Endodermal cell (in vitro differentiated cells): ENCODE results near the gene SH3BP1. TPM values are rescaled to one million over a fixed set of nuclear protein-coding genes. Genes with fewer than 3 reads are reported as not detected.

Experiments
- DNase-seq: peaks from one replicate; pipeline ENCODE4 v3.0.0-alpha.2; 2017
- H3K27ac ChIP-seq: 2 replicates; pipeline ENCODE4 v1.5.1; 2013; ENCODE audit warnings: mild to moderate bottlenecking, low read depth, low read length, moderate library complexity
- H3K27me3 ChIP-seq: 2 replicates; pipeline ENCODE4 v1.6.1; 2013; ENCODE audit warnings: mild to moderate bottlenecking, low read length, moderate library complexity; ENCODE audit not compliant: insufficient read depth, control insufficient read depth, poor library complexity, severe bottlenecking
- H3K36me3 ChIP-seq: 2 replicates; pipeline ENCODE4 v1.7.0; 2013; ENCODE audit warnings: mild to moderate bottlenecking, low read length, moderate library complexity; ENCODE audit not compliant: control insufficient read depth, insufficient read depth
- H3K4me1 ChIP-seq: one replicate; pipeline ENCODE4 v1.7.0; 2013; ENCODE audit warnings: low read length; ENCODE audit not compliant: control insufficient read depth, insufficient read depth
- H3K4me3 ChIP-seq: 2 replicates; pipeline ENCODE4 v1.5.1; 2013; ENCODE audit warnings: mild to moderate bottlenecking, low read length, moderate library complexity
- H3K9ac ChIP-seq: 2 replicates; pipeline ENCODE4 v1.6.1; 2013; ENCODE audit warnings: mild to moderate bottlenecking, low read length, moderate library complexity; ENCODE audit not compliant: poor library complexity, severe bottlenecking; ENCODE audit errors: extremely low read depth
- H3K9me3 ChIP-seq: 2 replicates; pipeline ENCODE4 v1.6.1; 2013; ENCODE audit warnings: mild to moderate bottlenecking, low read length, moderate library complexity; ENCODE audit not compliant: control insufficient read depth
- H3K27ac Mint-ChIP-seq: 2 replicates; pipeline ENCODE4 v1.8.0; 2020; ENCODE audit warnings: mixed read lengths
- H3K27me3 Mint-ChIP-seq: 2 replicates; pipeline ENCODE4 v1.8.0; 2021; ENCODE audit warnings: mild to moderate bottlenecking, mixed read lengths; ENCODE audit not compliant: insufficient read depth
- H3K36me3 Mint-ChIP-seq: 2 replicates; pipeline ENCODE4 v1.8.0; 2020; ENCODE audit warnings: low read depth, mixed read lengths
- H3K4me1 Mint-ChIP-seq: 2 replicates; pipeline ENCODE4 v1.8.0; 2020; ENCODE audit warnings: mixed read lengths
- H3K4me3 Mint-ChIP-seq: 2 replicates; pipeline ENCODE4 v1.8.0; 2020; ENCODE audit warnings: mild to moderate bottlenecking, moderate library complexity, mixed read lengths
- H3K9me3 Mint-ChIP-seq: 2 replicates; pipeline ENCODE4 v1.8.0; 2020; ENCODE audit warnings: mild to moderate bottlenecking, mixed read lengths
- WGBS, 2 experiments: methylation state at CpG; one replicate each; pipeline versions ENCODE4 v1.1.5 to v1.1.7; 2013; ENCODE audit warnings: missing lambda C conversion rate in 2 of 2, mixed read lengths in 1 of 2; ENCODE audit not compliant: insufficient coverage in 1 of 2, insufficient read length in 1 of 2; 5-methylcytosine and 5-hydroxymethylcytosine counted together
- total RNA-seq, 2 donors: library from RNA; stranded (reverse); fragmentation: NEBNext Ultra II Directional in 1 of 2; extraction: Animal tissue kit (Norgen Biotek cat#: 25700) in 1 of 2; gene quantifications; 2 replicates in 1 of 2; 3 replicates in 1 of 2; pipeline ENCODE4 v1.2.1, GENCODE V29; 2021
- TF ChIP-seq, protein P1 (sequence below): fragments of 200-600 bp; sonication (generic); conservative IDR thresholded peaks from 2 replicates; pipeline ENCODE4 v1.5.0; 2021; ENCODE audit warnings: antibody characterized with exemption, mild to moderate bottlenecking

SH3BP1 gene
- total RNA-seq, 2 donors from 2014 or later, result 37.7 to 38.6 TPM

DNA sequence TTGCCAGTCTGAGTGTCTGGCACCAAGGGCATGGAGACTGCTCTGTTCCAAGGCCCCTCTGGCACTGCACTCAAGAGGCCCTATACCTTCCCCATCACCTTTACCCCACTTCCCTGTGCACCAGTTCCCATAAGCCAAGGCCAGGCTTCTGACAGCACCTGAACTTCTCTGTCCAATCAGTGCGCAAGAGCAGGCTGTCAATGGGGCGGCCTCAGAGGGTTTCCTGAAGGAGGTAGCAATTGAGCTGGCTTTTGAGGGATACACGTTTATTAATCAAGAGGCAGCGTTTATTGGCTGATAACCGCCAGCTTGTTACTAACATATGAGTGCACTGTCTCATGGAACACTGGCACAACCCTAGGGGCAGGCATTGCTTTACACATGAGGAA, 2.1 kb downstream of the SH3BP1 start:
- no peaks in the 10 kb centered on the region for H3K27me3 ChIP-seq
- H3K4me3 Mint-ChIP-seq, result no peak overlapping the region
- no peak overlapping the region for H3K4me3 ChIP-seq
- peaks cover 10% of the 10 kb centered on the region for H3K36me3 ChIP-seq
- no peaks in the 10 kb centered on the region for H3K9me3 ChIP-seq
- WGBS, 2 experiments, result 94 to 100% methylated on average over 5 of the region's 5 CpGs
- H3K4me1 Mint-ChIP-seq, result peaks cover 13% of the 10 kb centered on the region
- no peaks in the 10 kb centered on the region for H3K27me3 Mint-ChIP-seq
- H3K36me3 Mint-ChIP-seq, result peaks cover 20% of the 10 kb centered on the region
- H3K9me3 Mint-ChIP-seq, result no peaks in the 10 kb centered on the region
- DNase-seq, result no peak
- no peak overlapping the region for H3K27ac ChIP-seq
- H3K4me1 ChIP-seq, result peaks cover 6% of the 10 kb centered on the region
- no peak overlapping the region for H3K27ac Mint-ChIP-seq
- H3K9ac ChIP-seq, result no peak overlapping the region
- TF ChIP-seq, protein P1, sequence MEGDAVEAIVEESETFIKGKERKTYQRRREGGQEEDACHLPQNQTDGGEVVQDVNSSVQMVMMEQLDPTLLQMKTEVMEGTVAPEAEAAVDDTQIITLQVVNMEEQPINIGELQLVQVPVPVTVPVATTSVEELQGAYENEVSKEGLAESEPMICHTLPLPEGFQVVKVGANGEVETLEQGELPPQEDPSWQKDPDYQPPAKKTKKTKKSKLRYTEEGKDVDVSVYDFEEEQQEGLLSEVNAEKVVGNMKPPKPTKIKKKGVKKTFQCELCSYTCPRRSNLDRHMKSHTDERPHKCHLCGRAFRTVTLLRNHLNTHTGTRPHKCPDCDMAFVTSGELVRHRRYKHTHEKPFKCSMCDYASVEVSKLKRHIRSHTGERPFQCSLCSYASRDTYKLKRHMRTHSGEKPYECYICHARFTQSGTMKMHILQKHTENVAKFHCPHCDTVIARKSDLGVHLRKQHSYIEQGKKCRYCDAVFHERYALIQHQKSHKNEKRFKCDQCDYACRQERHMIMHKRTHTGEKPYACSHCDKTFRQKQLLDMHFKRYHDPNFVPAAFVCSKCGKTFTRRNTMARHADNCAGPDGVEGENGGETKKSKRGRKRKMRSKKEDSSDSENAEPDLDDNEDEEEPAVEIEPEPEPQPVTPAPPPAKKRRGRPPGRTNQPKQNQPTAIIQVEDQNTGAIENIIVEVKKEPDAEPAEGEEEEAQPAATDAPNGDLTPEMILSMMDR, result no peak

DNA sequence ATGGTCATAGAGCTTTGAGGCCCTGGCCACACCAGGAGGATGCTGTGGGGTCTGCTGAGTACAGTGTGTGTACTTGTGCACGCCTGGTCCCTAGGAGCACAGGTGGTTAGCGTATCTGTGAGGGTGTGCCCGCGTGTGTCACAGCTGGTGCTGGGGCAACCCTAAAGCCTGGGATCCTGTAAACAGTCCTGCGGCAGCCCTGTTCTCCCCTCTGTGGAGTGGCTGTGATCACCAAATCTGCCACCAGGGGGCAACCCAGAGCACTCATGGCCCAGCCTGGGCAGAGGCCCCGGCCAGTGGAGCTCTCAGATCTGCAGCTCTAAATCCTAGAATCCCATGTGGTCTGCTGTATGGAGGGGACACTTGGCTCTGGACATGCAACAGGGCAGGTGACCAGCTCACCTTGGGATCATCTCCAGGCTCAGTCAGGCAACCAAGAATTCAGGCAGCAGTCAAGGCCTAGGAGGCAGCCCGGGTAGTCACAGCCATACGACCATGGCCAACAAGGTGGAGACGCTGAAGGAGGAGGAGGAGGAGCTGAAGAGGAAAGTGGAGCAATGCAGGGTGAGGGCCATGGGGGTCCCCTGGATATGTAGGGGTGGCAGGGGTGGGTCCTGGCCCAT, 3.9 kb downstream of the SH3BP1 start:
- H3K4me3 ChIP-seq, result no peak overlapping the region
- H3K36me3 Mint-ChIP-seq, result peaks cover 26% of the 10 kb centered on the region
- H3K4me1 Mint-ChIP-seq, result peaks cover 9% of the 10 kb centered on the region
- no peak overlapping the region for H3K4me3 Mint-ChIP-seq
- H3K27ac ChIP-seq, result no peak overlapping the region
- H3K9me3 ChIP-seq, result no peaks in the 10 kb centered on the region
- H3K27ac Mint-ChIP-seq, result no peak overlapping the region
- WGBS, 2 experiments, result 60 to 65% methylated on average over 9 of the region's 9 CpGs
- peaks cover 6% of the 10 kb centered on the region for H3K4me1 ChIP-seq
- H3K27me3 Mint-ChIP-seq, result no peaks in the 10 kb centered on the region
- DNase-seq, result peak; percentile 97
- H3K36me3 ChIP-seq, result peaks cover 18% of the 10 kb centered on the region
- TF ChIP-seq, protein P1, result peak; percentile 96
- H3K9me3 Mint-ChIP-seq, result no peaks in the 10 kb centered on the region
- H3K27me3 ChIP-seq, result no peaks in the 10 kb centered on the region
- H3K9ac ChIP-seq, result no peak overlapping the region

DNA sequence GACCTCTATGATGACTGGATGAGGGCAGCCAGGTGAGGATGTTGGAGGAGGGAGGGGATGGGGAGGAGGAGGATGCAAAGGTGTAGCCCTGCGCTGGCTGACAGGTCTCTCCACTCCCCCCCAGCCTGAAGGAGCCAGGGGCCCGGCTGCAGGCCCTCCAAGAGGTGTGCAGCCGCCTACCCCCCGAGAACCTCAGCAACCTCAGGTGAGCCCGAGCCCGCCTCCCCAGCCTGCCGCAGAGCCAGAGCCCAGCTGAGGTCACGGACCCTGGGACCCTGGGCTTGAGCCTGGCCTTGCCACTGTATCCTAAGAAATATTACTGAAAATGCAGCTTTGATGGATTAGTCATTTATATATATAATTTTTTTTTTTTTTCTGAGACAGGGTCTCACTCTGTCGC, 7.8 kb downstream of the SH3BP1 start:
- Mint-ChIP-seq H3K36me3 (peaks cover 54% of the 10 kb centered on the region), H3K9me3 (no peaks in the 10 kb centered on the region), H3K4me3 (no peak overlapping the region), H3K27me3 (no peaks in the 10 kb centered on the region), H3K27ac (no peak overlapping the region), H3K4me1 (no peaks in the 10 kb centered on the region)
- Histone ChIP-seq H3K27me3 (no peaks in the 10 kb centered on the region), H3K27ac (no peak overlapping the region), H3K9ac (no peak overlapping the region), H3K36me3 (peaks cover 29% of the 10 kb centered on the region), H3K4me1 (no peaks in the 10 kb centered on the region), H3K4me3 (no peak overlapping the region), H3K9me3 (no peaks in the 10 kb centered on the region)
- WGBS, 2 experiments, result 97 to 100% methylated on average over 1 to 9 of the region's 9 CpGs
- TF ChIP-seq, protein P1, result no peak
- DNase-seq, result no peak
